Measurements from ENCODE around the gene DNAH11. TPM values are rescaled to one million over a fixed set of nuclear protein-coding genes. Genes with fewer than 3 reads are reported as not detected.

Gene DNAH11
- total RNA-seq, 2 experiments from 2014 or later, result 4.2 to 4.3 TPM

GRCh38 chr7:21562385-21562784 is 19.5 kb downstream of the DNAH11 start:
- no peak overlapping the region for H3K4me3 Mint-ChIP-seq
- POLR2A ChIA-PET, result no interaction called here
- H3K4me1 Mint-ChIP-seq, result no peaks in the 10 kb centered on the region
- no peaks in the 10 kb centered on the region for H3K9me3 Mint-ChIP-seq (ENCODE audit: low read depth)
- no peak for DNase-seq
- intact Hi-C loops (cut with DNase I, micrococcal nuclease), result no loop called here
- no peak overlapping the region for H3K27ac Mint-ChIP-seq
- ATAC-seq, result no peak
- no peaks in the 10 kb centered on the region for H3K27me3 Mint-ChIP-seq
- H3K36me3 Mint-ChIP-seq (ENCODE audit: low read depth), result no peaks in the 10 kb centered on the region
- CTCF ChIA-PET, result no interaction called here

GRCh38 chr7:21565614-21566013 is 22.8 kb downstream of the DNAH11 start:
- ATAC-seq (no peak), DNase-seq (no peak)
- no peak overlapping the region for H3K27ac Mint-ChIP-seq
- ChIA-PET POLR2A (no interaction called here), CTCF (interaction anchor here (1.2 kb wide), 1 partner anchor 8 kb away, joined by 4 read pairs; no protein-coding TSS in a partner anchor)
- intact Hi-C loops (cut with DNase I, micrococcal nuclease), result no loop called here
- H3K9me3 Mint-ChIP-seq (ENCODE audit: low read depth), result no peaks in the 10 kb centered on the region
- peaks cover 3% of the 10 kb centered on the region for H3K27me3 Mint-ChIP-seq
- no peaks in the 10 kb centered on the region for H3K4me1 Mint-ChIP-seq
- no peak overlapping the region for H3K4me3 Mint-ChIP-seq
- no peaks in the 10 kb centered on the region for H3K36me3 Mint-ChIP-seq (ENCODE audit: low read depth)

- H3K36me3 Mint-ChIP-seq (ENCODE audit: low read depth), result no peaks in the 10 kb centered on the region
- no peak overlapping the region for H3K27ac Mint-ChIP-seq
- no peak for DNase-seq
- intact Hi-C loops (cut with DNase I, micrococcal nuclease), result no loop called here
- CTCF ChIA-PET, result interaction anchor here (1.2 kb wide), 1 partner anchor 8 kb away, joined by 4 read pairs; no protein-coding TSS in a partner anchor
- H3K4me3 Mint-ChIP-seq, result no peak overlapping the region
- POLR2A ChIA-PET, result no interaction called here
- no peak for ATAC-seq
- peaks cover 3% of the 10 kb centered on the region for H3K27me3 Mint-ChIP-seq
- no peaks in the 10 kb centered on the region for H3K9me3 Mint-ChIP-seq (ENCODE audit: low read depth)
- no peaks in the 10 kb centered on the region for H3K4me1 Mint-ChIP-seq
Observed at GRCh38 chr7:21566094-21566493, 23.3 kb downstream of the DNAH11 start.

- Mint-ChIP-seq H3K27ac (no peak overlapping the region), H3K27me3 (peaks cover 3% of the 10 kb centered on the region), H3K9me3 (ENCODE audit: low read depth) (no peaks in the 10 kb centered on the region), H3K36me3 (ENCODE audit: low read depth) (no peaks in the 10 kb centered on the region), H3K4me3 (no peak overlapping the region), H3K4me1 (no peaks in the 10 kb centered on the region)
- POLR2A ChIA-PET, result no interaction called here
- CTCF ChIA-PET, result interaction anchor here (0.8 to 1.0 kb wide), 2 partner anchors 18 to 343 kb away, joined by 3 to 4 read pairs; no protein-coding TSS in a partner anchor
- DNase-seq (no peak), ATAC-seq (no peak)
- intact Hi-C loops (cut with DNase I, micrococcal nuclease), result no loop called here
Observed at GRCh38 chr7:21568762-21569161, 25.9 kb downstream of the DNAH11 start.

GRCh38 chr7:21572331-21573313 is 29.8 kb downstream of the DNAH11 start:
- DNase-seq, result no peak
- intact Hi-C loops (cut with DNase I, micrococcal nuclease), result no loop called here
- Mint-ChIP-seq H3K4me3 (no peak overlapping the region), H3K27ac (no peak overlapping the region), H3K27me3 (peaks cover 8% of the 10 kb centered on the region), H3K36me3 (ENCODE audit: low read depth) (no peaks in the 10 kb centered on the region), H3K9me3 (ENCODE audit: low read depth) (no peaks in the 10 kb centered on the region), H3K4me1 (no peaks in the 10 kb centered on the region)
- POLR2A ChIA-PET, result no interaction called here
- ATAC-seq, result no peak
- CTCF ChIA-PET, result interaction anchor here (0.8 kb wide), 1 partner anchor 428 kb away, joined by 4 read pairs; no protein-coding TSS in a partner anchor

- intact Hi-C loops (cut with DNase I, micrococcal nuclease), result loop anchor here in 1 of 2 experiments (5.0 kb wide), 1 partner anchor 188 kb away; no protein-coding TSS in a partner anchor
- ATAC-seq, result peak; percentile 49
- no peak for DNase-seq
- peaks cover 6% of the 10 kb centered on the region for H3K9me3 Mint-ChIP-seq (ENCODE audit: low read depth)
- H3K4me3 Mint-ChIP-seq, result no peak overlapping the region
- peaks cover 5% of the 10 kb centered on the region for H3K27me3 Mint-ChIP-seq
- ChIA-PET POLR2A (no interaction called here), CTCF (interaction anchor here (1.0 to 1.4 kb wide), 2 partner anchors 9 to 12 kb away, joined by 4 to 5 read pairs; no protein-coding TSS in a partner anchor)
- H3K4me1 Mint-ChIP-seq, result peaks cover 6% of the 10 kb centered on the region
- peak overlapping the region; percentile 6 for H3K27ac Mint-ChIP-seq
- H3K36me3 Mint-ChIP-seq (ENCODE audit: low read depth), result no peaks in the 10 kb centered on the region
Observed at GRCh38 chr7:21579341-21580072, 36.7 kb downstream of the DNAH11 start.

GRCh38 chr7:21580073-21580521 is 37.3 kb downstream of the DNAH11 start:
- DNase-seq (no peak), ATAC-seq (peak; percentile 26)
- ChIA-PET CTCF (interaction anchor here (1.0 to 1.4 kb wide), 2 partner anchors 10 to 11 kb away, joined by 4 to 5 read pairs; no protein-coding TSS in a partner anchor), POLR2A (no interaction called here)
- peaks cover 6% of the 10 kb centered on the region for H3K9me3 Mint-ChIP-seq (ENCODE audit: low read depth)
- no peaks in the 10 kb centered on the region for H3K36me3 Mint-ChIP-seq (ENCODE audit: low read depth)
- intact Hi-C loops (cut with DNase I, micrococcal nuclease), result no loop called here
- H3K27ac Mint-ChIP-seq, result peak overlapping the region; percentile 6
- H3K27me3 Mint-ChIP-seq, result peaks cover 5% of the 10 kb centered on the region
- no peak overlapping the region for H3K4me3 Mint-ChIP-seq
- H3K4me1 Mint-ChIP-seq, result peaks cover 6% of the 10 kb centered on the region

GRCh38 chr7:21585070-21585724 is 42.4 kb downstream of the DNAH11 start:
- Mint-ChIP-seq H3K27me3 (no peaks in the 10 kb centered on the region), H3K4me3 (no peak overlapping the region), H3K27ac (no peak overlapping the region), H3K4me1 (peaks cover 13% of the 10 kb centered on the region), H3K36me3 (ENCODE audit: low read depth) (no peaks in the 10 kb centered on the region), H3K9me3 (ENCODE audit: low read depth) (peaks cover 6% of the 10 kb centered on the region)
- CTCF ChIA-PET, result interaction anchor here (1.0 kb wide), 1 partner anchor 19 kb away, joined by 3 read pairs; no protein-coding TSS in a partner anchor
- intact Hi-C loops (cut with DNase I, micrococcal nuclease), result no loop called here
- POLR2A ChIA-PET, result no interaction called here
- DNase-seq, result no peak
- ATAC-seq, result no peak

GRCh38 chr7:21587139-21587784 is 44.4 kb downstream of the DNAH11 start:
- Mint-ChIP-seq H3K36me3 (ENCODE audit: low read depth) (no peaks in the 10 kb centered on the region), H3K27ac (no peak overlapping the region), H3K4me3 (no peak overlapping the region), H3K27me3 (no peaks in the 10 kb centered on the region), H3K4me1 (peaks cover 13% of the 10 kb centered on the region), H3K9me3 (ENCODE audit: low read depth) (peaks cover 6% of the 10 kb centered on the region)
- intact Hi-C loops (cut with DNase I, micrococcal nuclease), result no loop called here
- no peak for DNase-seq
- ATAC-seq, result no peak
- ChIA-PET POLR2A (no interaction called here), CTCF (interaction anchor here (0.6 kb wide), 2 partner anchors 18 to 675 kb away, joined by 4 to 5 read pairs; no protein-coding TSS in a partner anchor)

GRCh38 chr7:21596801-21597200 is 54.0 kb downstream of the DNAH11 start:
- Mint-ChIP-seq H3K27me3 (peaks cover 2% of the 10 kb centered on the region), H3K9me3 (ENCODE audit: low read depth) (no peaks in the 10 kb centered on the region), H3K27ac (no peak overlapping the region), H3K4me1 (no peaks in the 10 kb centered on the region), H3K4me3 (no peak overlapping the region), H3K36me3 (ENCODE audit: low read depth) (no peaks in the 10 kb centered on the region)
- ATAC-seq (no peak), DNase-seq (no peak)
- ChIA-PET CTCF (no interaction called here), POLR2A (no interaction called here)
- intact Hi-C loops (cut with DNase I, micrococcal nuclease), result no loop called here

Data from activated CD4-positive, alpha-beta T cell treated with anti-CD3 and anti-CD28 coated beads for 36 hours (primary cell).